OCI-LY3 (cell line): ENCODE data around the gene AP2A2.

ENCODE experiments used
- CTCF ChIP-seq: fragments of 200-600, 300-600 bp; sonication (generic); IDR thresholded peaks from 2 replicates; pipeline ENCODE4 v1.5.1; 2014; ENCODE audit warnings: antibody characterized with exemption, low read length, low read depth
- EZH2phosphoT487 ChIP-seq: fragments of 200-600 bp; shearing (Covaris generic); IDR thresholded peaks from 2 replicates; pipeline ENCODE4 v1.6.1; 2018; ENCODE audit warnings: antibody characterized with exemption, mixed run types, low read depth

- TF ChIP-seq CTCF (no peak), EZH2phosphoT487 (no peak)
These were observed 49.1 kb upstream of the AP2A2 start for GRCh38 chr11:876545-876944.
